Measurements from ENCODE around the gene MMD.
A peak's percentile ranks its signal among the peaks of the same experiment; 100 is the strongest.
"Not testable (repeated sequence)": the region's sequence is repeated elsewhere in the genome, so short reads cannot be mapped to it uniquely, and the experiment has no call there.

The MMD gene

DNA sequence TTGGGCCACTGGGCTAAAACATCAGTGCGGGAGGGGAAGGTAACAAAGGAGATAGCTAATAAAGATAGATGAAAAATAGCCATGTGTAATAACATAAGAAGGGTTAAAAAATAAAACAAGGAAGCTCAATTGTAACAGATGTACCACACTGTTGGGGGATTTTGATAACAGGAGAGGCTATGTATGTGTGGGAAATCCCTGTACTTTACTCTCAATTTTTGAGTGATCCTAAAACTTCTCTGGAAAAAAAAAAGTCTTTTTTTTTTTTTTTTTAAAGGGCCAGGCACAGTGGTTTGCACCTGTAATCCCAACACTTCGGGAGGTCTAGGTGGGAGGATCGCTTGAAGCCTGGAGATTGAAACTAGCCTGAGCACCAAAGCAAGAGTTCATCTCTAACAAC, 1.9 kb upstream of the MMD start:
- Histone ChIP-seq H3K4me1 (ENCODE audit: control insufficient read depth, insufficient read depth, low read length) (peaks cover 4% of the 10 kb centered on the region), H3K9me3 (ENCODE audit: control insufficient read depth, low read length) (no peaks in the 10 kb centered on the region), H3K27me3 (ENCODE audit: control insufficient read depth, insufficient read depth, low read length, poor library complexity, severe bottlenecking) (no peaks in the 10 kb centered on the region), H3K4me3 (ENCODE audit: insufficient read depth, low read depth, low read length) (no peak overlapping the region), H3K36me3 (ENCODE audit: control insufficient read depth, insufficient read depth, low read length) (no peaks in the 10 kb centered on the region), H3K27ac (ENCODE audit: insufficient read depth, low read depth, low read length, poor library complexity, severe bottlenecking) (no peak overlapping the region)
- WGBS, 2 experiments: 92% methylated on average over 3 of the region's 3 CpGs

- not testable (repeated sequence) for H3K27me3 ChIP-seq (ENCODE audit: control insufficient read depth, insufficient read depth, low read length, poor library complexity, severe bottlenecking); H3K27ac ChIP-seq (ENCODE audit: insufficient read depth, low read depth, low read length, poor library complexity, severe bottlenecking); H3K4me3 ChIP-seq (ENCODE audit: insufficient read depth, low read depth, low read length); H3K4me1 ChIP-seq (ENCODE audit: control insufficient read depth, insufficient read depth, low read length); H3K9me3 ChIP-seq (ENCODE audit: control insufficient read depth, low read length); H3K36me3 ChIP-seq (ENCODE audit: control insufficient read depth, insufficient read depth, low read length)
- 89 to 91% methylated on average over 5 to 6 of the region's 6 CpGs for WGBS, 2 experiments
These were observed 1.2 kb upstream of the MMD start for GRCh38 chr17:55422828-55423164.

DNA sequence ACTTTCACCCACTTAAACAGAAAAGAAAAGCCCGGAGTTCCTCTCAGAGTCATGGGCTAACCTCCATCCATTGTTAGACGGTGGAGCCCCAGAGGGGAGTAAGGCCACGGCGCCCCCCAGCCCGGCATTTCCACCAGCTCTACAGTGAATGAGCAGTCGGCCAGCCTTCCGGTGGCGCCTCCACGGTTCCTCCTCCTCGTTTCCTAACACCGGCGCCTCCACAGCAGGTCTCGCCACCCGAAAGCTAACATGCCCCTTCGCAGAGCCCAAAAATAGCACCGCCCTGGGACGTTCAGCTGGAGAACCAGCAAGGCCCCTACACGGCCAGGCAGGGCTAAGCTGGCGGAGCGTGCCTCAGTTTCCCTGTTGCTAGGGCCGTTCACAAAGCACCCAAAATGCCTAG, 858 bp downstream of the MMD start:
- WGBS, 2 experiments: 0% methylated on average over 21 of the region's 21 CpGs
- peak overlapping the region; percentile 70 for H3K27ac ChIP-seq (ENCODE audit: insufficient read depth, low read depth, low read length, poor library complexity, severe bottlenecking)
- no peaks in the 10 kb centered on the region for H3K36me3 ChIP-seq (ENCODE audit: control insufficient read depth, insufficient read depth, low read length)
- H3K9me3 ChIP-seq (ENCODE audit: control insufficient read depth, low read length): no peaks in the 10 kb centered on the region
- peaks cover 4% of the 10 kb centered on the region for H3K4me1 ChIP-seq (ENCODE audit: control insufficient read depth, insufficient read depth, low read length)
- no peaks in the 10 kb centered on the region for H3K27me3 ChIP-seq (ENCODE audit: control insufficient read depth, insufficient read depth, low read length, poor library complexity, severe bottlenecking)
- H3K4me3 ChIP-seq (ENCODE audit: insufficient read depth, low read depth, low read length): peak overlapping the region; percentile 83

- Histone ChIP-seq H3K27me3 (ENCODE audit: control insufficient read depth, insufficient read depth, low read length, poor library complexity, severe bottlenecking) (no peaks in the 10 kb centered on the region), H3K9me3 (ENCODE audit: control insufficient read depth, low read length) (no peaks in the 10 kb centered on the region), H3K27ac (ENCODE audit: insufficient read depth, low read depth, low read length, poor library complexity, severe bottlenecking) (no peak overlapping the region)
These were observed 1.4 kb downstream of the MMD start for GRCh38 chr17:55420067-55420775.

GRCh38 chr17:55418369-55419268, 3.0 kb downstream of the MMD start:
- H3K9me3 ChIP-seq (ENCODE audit: control insufficient read depth, low read length): no peaks in the 10 kb centered on the region
- 76 to 97% methylated on average over 3 of the region's 3 CpGs for WGBS, 2 experiments
- H3K36me3 ChIP-seq (ENCODE audit: control insufficient read depth, insufficient read depth, low read length): peaks cover 3% of the 10 kb centered on the region
- H3K4me3 ChIP-seq (ENCODE audit: insufficient read depth, low read depth, low read length): no peak overlapping the region
- no peaks in the 10 kb centered on the region for H3K27me3 ChIP-seq (ENCODE audit: control insufficient read depth, insufficient read depth, low read length, poor library complexity, severe bottlenecking)
- H3K4me1 ChIP-seq (ENCODE audit: control insufficient read depth, insufficient read depth, low read length): peaks cover 4% of the 10 kb centered on the region
- no peak overlapping the region for H3K27ac ChIP-seq (ENCODE audit: insufficient read depth, low read depth, low read length, poor library complexity, severe bottlenecking)

More at GRCh38 chr17:55420067-55420775, 1.4 kb downstream of the MMD start:
- Histone ChIP-seq H3K4me1 (ENCODE audit: control insufficient read depth, insufficient read depth, low read length) (peaks cover 4% of the 10 kb centered on the region), H3K36me3 (ENCODE audit: control insufficient read depth, insufficient read depth, low read length) (no peaks in the 10 kb centered on the region), H3K4me3 (ENCODE audit: insufficient read depth, low read depth, low read length) (peak overlapping the region; percentile 83)
- 65 to 69% methylated on average over 6 of the region's 6 CpGs for WGBS, 2 experiments

- Histone ChIP-seq H3K27me3 (ENCODE audit: control insufficient read depth, insufficient read depth, low read length, poor library complexity, severe bottlenecking) (no peaks in the 10 kb centered on the region), H3K36me3 (ENCODE audit: control insufficient read depth, insufficient read depth, low read length) (peaks cover 10% of the 10 kb centered on the region), H3K9me3 (ENCODE audit: control insufficient read depth, low read length) (no peaks in the 10 kb centered on the region), H3K27ac (ENCODE audit: insufficient read depth, low read depth, low read length, poor library complexity, severe bottlenecking) (no peak overlapping the region), H3K4me1 (ENCODE audit: control insufficient read depth, insufficient read depth, low read length) (peaks cover 4% of the 10 kb centered on the region), H3K4me3 (ENCODE audit: insufficient read depth, low read depth, low read length) (no peak overlapping the region)
- 96 to 98% methylated on average over 3 to 4 of the region's 4 CpGs for WGBS, 2 experiments
These were observed 4.0 kb downstream of the MMD start for GRCh38 chr17:55417411-55418268.

GRCh38 chr17:55416470-55417052, 5.1 kb downstream of the MMD start:
- 86 to 91% methylated on average over 3 to 4 of the region's 4 CpGs for WGBS, 2 experiments
- H3K9me3 ChIP-seq (ENCODE audit: control insufficient read depth, low read length): no peaks in the 10 kb centered on the region
- H3K4me3 ChIP-seq (ENCODE audit: insufficient read depth, low read depth, low read length): no peak overlapping the region
- H3K27ac ChIP-seq (ENCODE audit: insufficient read depth, low read depth, low read length, poor library complexity, severe bottlenecking): no peak overlapping the region
- peaks cover 4% of the 10 kb centered on the region for H3K4me1 ChIP-seq (ENCODE audit: control insufficient read depth, insufficient read depth, low read length)
- H3K27me3 ChIP-seq (ENCODE audit: control insufficient read depth, insufficient read depth, low read length, poor library complexity, severe bottlenecking): no peaks in the 10 kb centered on the region
- peaks cover 15% of the 10 kb centered on the region for H3K36me3 ChIP-seq (ENCODE audit: control insufficient read depth, insufficient read depth, low read length)

GRCh38 chr17:55416000-55416399, 5.6 kb downstream of the MMD start:
- H3K4me1 ChIP-seq (ENCODE audit: control insufficient read depth, insufficient read depth, low read length): peaks cover 4% of the 10 kb centered on the region
- no peaks in the 10 kb centered on the region for H3K9me3 ChIP-seq (ENCODE audit: control insufficient read depth, low read length)
- H3K36me3 ChIP-seq (ENCODE audit: control insufficient read depth, insufficient read depth, low read length): peaks cover 20% of the 10 kb centered on the region
- H3K4me3 ChIP-seq (ENCODE audit: insufficient read depth, low read depth, low read length): no peak overlapping the region
- H3K27me3 ChIP-seq (ENCODE audit: control insufficient read depth, insufficient read depth, low read length, poor library complexity, severe bottlenecking): no peaks in the 10 kb centered on the region
- no peak overlapping the region for H3K27ac ChIP-seq (ENCODE audit: insufficient read depth, low read depth, low read length, poor library complexity, severe bottlenecking)

DNA sequence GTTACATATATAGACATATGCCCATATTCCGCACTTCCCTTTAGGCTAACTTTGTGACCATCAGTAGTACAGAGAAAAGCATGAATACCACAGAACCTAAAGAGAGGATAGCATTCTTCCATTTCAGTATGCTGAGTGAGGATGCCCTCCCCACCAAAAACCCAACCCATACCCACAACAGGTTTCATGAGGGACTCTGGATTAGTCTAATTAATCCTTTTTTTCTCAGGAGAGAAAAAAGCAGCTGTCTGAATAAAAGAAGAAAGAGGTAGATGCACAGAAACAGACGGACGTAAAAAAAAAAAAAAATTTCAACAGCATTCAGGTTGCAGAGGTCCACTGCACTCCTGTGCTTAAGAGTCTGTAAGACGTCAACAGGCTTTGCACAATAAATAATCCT, 6.7 kb downstream of the MMD start:
- no peak overlapping the region for H3K4me3 ChIP-seq (ENCODE audit: insufficient read depth, low read depth, low read length)
- WGBS, 2 experiments: 93% methylated on average over 4 of the region's 4 CpGs
- no peaks in the 10 kb centered on the region for H3K27me3 ChIP-seq (ENCODE audit: control insufficient read depth, insufficient read depth, low read length, poor library complexity, severe bottlenecking)
- no peaks in the 10 kb centered on the region for H3K9me3 ChIP-seq (ENCODE audit: control insufficient read depth, low read length)
- no peak overlapping the region for H3K27ac ChIP-seq (ENCODE audit: insufficient read depth, low read depth, low read length, poor library complexity, severe bottlenecking)
- peaks cover 28% of the 10 kb centered on the region for H3K36me3 ChIP-seq (ENCODE audit: control insufficient read depth, insufficient read depth, low read length)
- H3K4me1 ChIP-seq (ENCODE audit: control insufficient read depth, insufficient read depth, low read length): no peaks in the 10 kb centered on the region
